ENCODE results near the gene CPA2.
"Not testable (repeated sequence)": the region's sequence is repeated elsewhere in the genome, so short reads cannot be mapped to it uniquely, and the experiment has no call there.

Gene CPA2

DNA sequence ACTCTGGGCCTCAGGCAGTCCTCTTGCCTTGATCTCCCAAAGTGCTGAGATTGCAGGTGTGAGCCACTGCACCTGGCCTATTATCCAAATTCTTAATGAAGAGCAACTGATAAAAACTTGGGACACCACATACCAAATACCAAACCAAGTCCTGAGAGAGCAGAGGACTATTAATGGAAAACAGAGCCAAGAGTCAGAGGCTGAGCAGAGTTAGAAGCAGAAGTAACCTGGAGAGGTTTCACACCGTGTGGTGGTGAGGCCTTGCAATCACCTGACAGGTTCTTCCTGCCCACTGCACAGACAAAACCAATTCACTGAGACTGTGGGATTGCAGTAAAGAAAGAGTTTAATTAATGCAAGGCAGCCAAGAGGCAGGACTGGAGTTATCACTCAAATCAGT lies 43.0 kb upstream of the CPA2 start:
- no peaks in the 10 kb centered on the region for H3K27me3 ChIP-seq (ENCODE audit: control insufficient read depth in 3 of 3, insufficient read depth in 3 of 3, low read depth in 1 of 3, low read length in 3 of 3)
- H3K4ac ChIP-seq (ENCODE audit: low read length), result no peak overlapping the region
- H3K4me2 ChIP-seq (ENCODE audit: insufficient read depth, low read length, poor library complexity, severe bottlenecking), result no peak overlapping the region
- no peak overlapping the region for H3K27ac ChIP-seq (replicated peaks; ENCODE audit: low read length)
- H2AFZ ChIP-seq (ENCODE audit: low read length), result no peak overlapping the region
- no peak overlapping the region for H2BK5ac ChIP-seq (ENCODE audit: low read length)
- H2BK12ac ChIP-seq (ENCODE audit: low read length), result no peak overlapping the region
- no peak for DNase-seq (ENCODE audit: low spot score)
- no peaks in the 10 kb centered on the region for H3K36me3 ChIP-seq (replicated peaks in 1 of 2; ENCODE audit: control insufficient read depth in 2 of 2, insufficient read depth in 2 of 2, low read length in 2 of 2)
- no CpG with 5 or more reads among the region's 1 CpG for WGBS, 2 donors (ENCODE audit: extremely low coverage in 2 of 2, insufficient read length in 2 of 2, insufficient replicate concordance in 1 of 2)
- peak overlapping the region; percentile 35 for H3K9ac ChIP-seq (ENCODE audit: low read depth, low read length, poor library complexity)
- H3K4me1 ChIP-seq (ENCODE audit: control insufficient read depth in 2 of 2, insufficient read depth in 1 of 2, low read depth in 1 of 2, low read length in 2 of 2), result peaks cover 0 to under 1% of the 10 kb centered on the region in 2 donors
- H2BK120ac ChIP-seq (ENCODE audit: low read depth, low read length), result no peak overlapping the region
- H3K18ac ChIP-seq (ENCODE audit: low read length), result no peak overlapping the region
- H3K23ac ChIP-seq (ENCODE audit: low read depth, low read length, poor library complexity), result no peak overlapping the region
- no peak overlapping the region for H4K91ac ChIP-seq (ENCODE audit: low read depth, low read length, poor library complexity)
- no peaks in the 10 kb centered on the region for H3K79me1 ChIP-seq (ENCODE audit: low read depth, low read length)
- no peak overlapping the region for H3K4me3 ChIP-seq (ENCODE audit: low read length in 2 of 2)
- no peak overlapping the region for H2BK15ac ChIP-seq (ENCODE audit: low read length)
- H4K8ac ChIP-seq (ENCODE audit: low read depth, low read length), result no peak overlapping the region
- peak overlapping the region; percentile 6 for H2AK5ac ChIP-seq (ENCODE audit: low read depth, low read length)
- no peak overlapping the region for H3K14ac ChIP-seq (ENCODE audit: low read length)
- peaks cover 3 to 5% of the 10 kb centered on the region in 2 donors for H3K9me3 ChIP-seq (replicated peaks in 1 of 2; ENCODE audit: control insufficient read depth in 2 of 2, insufficient read depth in 1 of 2, low read depth in 1 of 2, low read length in 2 of 2)

DNA sequence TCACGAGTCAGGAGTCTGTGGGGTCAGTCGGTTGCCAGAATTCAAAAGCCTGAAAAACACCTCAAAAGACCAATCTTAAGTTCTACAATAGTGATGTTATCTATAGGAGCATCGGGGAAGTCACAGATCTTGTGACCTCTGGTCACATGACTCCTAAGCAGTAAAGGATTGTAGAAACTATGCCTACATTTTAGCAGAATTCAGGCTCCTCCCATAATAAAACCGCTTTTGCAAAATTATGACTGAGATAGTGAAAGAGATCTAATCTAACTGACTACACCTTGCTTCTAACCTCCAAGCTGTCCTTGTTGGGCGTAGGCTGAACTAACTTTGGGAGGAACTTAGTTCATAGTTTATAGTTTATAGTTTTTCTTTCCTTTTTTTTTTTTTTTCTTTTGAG lies 42.5 kb upstream of the CPA2 start:
- Histone ChIP-seq H4K91ac (ENCODE audit: low read depth, low read length, poor library complexity) (no peak overlapping the region), H3K23ac (ENCODE audit: low read depth, low read length, poor library complexity) (no peak overlapping the region), H2AK5ac (ENCODE audit: low read depth, low read length) (no peak overlapping the region), H3K79me1 (ENCODE audit: low read depth, low read length) (no peaks in the 10 kb centered on the region), H4K8ac (ENCODE audit: low read depth, low read length) (no peak overlapping the region), H2BK5ac (ENCODE audit: low read length) (no peak overlapping the region), H3K14ac (ENCODE audit: low read length) (no peak overlapping the region), H2BK120ac (ENCODE audit: low read depth, low read length) (no peak overlapping the region), H3K9ac (ENCODE audit: low read depth, low read length, poor library complexity) (no peak overlapping the region), H3K27ac (replicated peaks; ENCODE audit: low read length) (no peak overlapping the region), H3K4ac (ENCODE audit: low read length) (no peak overlapping the region), H3K36me3 (replicated peaks in 1 of 2; ENCODE audit: control insufficient read depth in 2 of 2, insufficient read depth in 2 of 2, low read length in 2 of 2) (no peaks in the 10 kb centered on the region), H2BK12ac (ENCODE audit: low read length) (no peak overlapping the region), H3K4me3 (ENCODE audit: low read length in 2 of 2) (no peak overlapping the region), H3K27me3 (ENCODE audit: control insufficient read depth in 3 of 3, insufficient read depth in 3 of 3, low read depth in 1 of 3, low read length in 3 of 3) (no peaks in the 10 kb centered on the region), H2BK15ac (ENCODE audit: low read length) (no peak overlapping the region), H3K4me1 (ENCODE audit: control insufficient read depth in 2 of 2, insufficient read depth in 1 of 2, low read depth in 1 of 2, low read length in 2 of 2) (peaks cover 2 to 6% of the 10 kb centered on the region in 2 donors), H3K9me3 (replicated peaks in 1 of 2; ENCODE audit: control insufficient read depth in 2 of 2, insufficient read depth in 1 of 2, low read depth in 1 of 2, low read length in 2 of 2) (peaks cover 3 to 5% of the 10 kb centered on the region in 2 donors), H2AFZ (ENCODE audit: low read length) (no peak overlapping the region), H3K4me2 (ENCODE audit: insufficient read depth, low read length, poor library complexity, severe bottlenecking) (no peak overlapping the region), H3K18ac (ENCODE audit: low read length) (no peak overlapping the region)
- WGBS, 2 donors (ENCODE audit: extremely low coverage in 2 of 2, insufficient read length in 2 of 2, insufficient replicate concordance in 1 of 2), result no CpG with 5 or more reads among the region's 5 CpGs
- no peak for DNase-seq (ENCODE audit: low spot score)

- not testable (repeated sequence) for DNase-seq (ENCODE audit: low spot score); H3K4ac ChIP-seq (ENCODE audit: low read length); H3K4me1 ChIP-seq (ENCODE audit: control insufficient read depth in 2 of 2, insufficient read depth in 1 of 2, low read depth in 1 of 2, low read length in 2 of 2); H3K9me3 ChIP-seq (replicated peaks in 1 of 2; ENCODE audit: control insufficient read depth in 2 of 2, insufficient read depth in 1 of 2, low read depth in 1 of 2, low read length in 2 of 2); H2BK15ac ChIP-seq (ENCODE audit: low read length); H4K91ac ChIP-seq (ENCODE audit: low read depth, low read length, poor library complexity); H3K27ac ChIP-seq (replicated peaks; ENCODE audit: low read length); H4K8ac ChIP-seq (ENCODE audit: low read depth, low read length); H2AFZ ChIP-seq (ENCODE audit: low read length); H3K14ac ChIP-seq (ENCODE audit: low read length); H3K27me3 ChIP-seq (ENCODE audit: control insufficient read depth in 3 of 3, insufficient read depth in 3 of 3, low read depth in 1 of 3, low read length in 3 of 3); H3K23ac ChIP-seq (ENCODE audit: low read depth, low read length, poor library complexity); H2BK12ac ChIP-seq (ENCODE audit: low read length); H3K4me2 ChIP-seq (ENCODE audit: insufficient read depth, low read length, poor library complexity, severe bottlenecking); H3K4me3 ChIP-seq (ENCODE audit: low read length in 2 of 2); H2BK120ac ChIP-seq (ENCODE audit: low read depth, low read length); H2AK5ac ChIP-seq (ENCODE audit: low read depth, low read length); H3K9ac ChIP-seq (ENCODE audit: low read depth, low read length, poor library complexity); H3K18ac ChIP-seq (ENCODE audit: low read length); H2BK5ac ChIP-seq (ENCODE audit: low read length); H3K36me3 ChIP-seq (replicated peaks in 1 of 2; ENCODE audit: control insufficient read depth in 2 of 2, insufficient read depth in 2 of 2, low read length in 2 of 2); H3K79me1 ChIP-seq (ENCODE audit: low read depth, low read length)
- WGBS, 2 donors (ENCODE audit: extremely low coverage in 2 of 2, insufficient read length in 2 of 2, insufficient replicate concordance in 1 of 2), result no CpG with 5 or more reads among the region's 3 CpGs
Measured at GRCh38 chr7:130224923-130225322, 41.7 kb upstream of the CPA2 start.

DNA sequence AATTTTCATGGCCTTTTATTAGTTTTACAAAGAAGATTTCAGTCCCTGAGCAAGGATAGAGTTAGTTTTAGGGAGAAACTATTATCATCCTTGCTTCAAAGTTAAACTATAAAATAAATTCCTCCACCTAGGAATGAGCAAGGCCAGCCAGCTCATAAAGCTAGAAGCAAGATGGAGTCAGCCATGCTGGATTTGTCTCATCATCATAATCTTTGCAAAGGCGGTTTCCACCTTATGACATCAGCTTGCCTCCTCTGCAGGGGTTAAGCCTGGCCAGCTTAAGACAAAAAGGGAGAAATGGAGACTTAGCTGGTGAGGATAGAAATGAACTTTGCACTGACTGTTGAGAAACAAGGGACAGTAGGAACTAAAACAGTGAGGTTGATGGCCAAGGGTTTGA lies 40.3 kb upstream of the CPA2 start:
- Histone ChIP-seq H3K4me2 (ENCODE audit: insufficient read depth, low read length, poor library complexity, severe bottlenecking) (no peak overlapping the region), H3K4ac (ENCODE audit: low read length) (no peak overlapping the region), H3K79me1 (ENCODE audit: low read depth, low read length) (no peaks in the 10 kb centered on the region), H4K8ac (ENCODE audit: low read depth, low read length) (no peak overlapping the region), H3K23ac (ENCODE audit: low read depth, low read length, poor library complexity) (no peak overlapping the region), H2BK15ac (ENCODE audit: low read length) (no peak overlapping the region), H3K14ac (ENCODE audit: low read length) (no peak overlapping the region), H2BK12ac (ENCODE audit: low read length) (no peak overlapping the region), H2BK5ac (ENCODE audit: low read length) (no peak overlapping the region), H2AK5ac (ENCODE audit: low read depth, low read length) (no peak overlapping the region), H2BK120ac (ENCODE audit: low read depth, low read length) (no peak overlapping the region), H3K4me3 (ENCODE audit: low read length in 2 of 2) (no peak overlapping the region), H3K9me3 (replicated peaks in 1 of 2; ENCODE audit: control insufficient read depth in 2 of 2, insufficient read depth in 1 of 2, low read depth in 1 of 2, low read length in 2 of 2) (peaks cover 5 to 6% of the 10 kb centered on the region in 2 donors), H2AFZ (ENCODE audit: low read length) (peak overlapping the region; percentile 26), H4K91ac (ENCODE audit: low read depth, low read length, poor library complexity) (no peak overlapping the region), H3K27me3 (ENCODE audit: control insufficient read depth in 3 of 3, insufficient read depth in 3 of 3, low read depth in 1 of 3, low read length in 3 of 3) (no peaks in the 10 kb centered on the region), H3K18ac (ENCODE audit: low read length) (no peak overlapping the region), H3K9ac (ENCODE audit: low read depth, low read length, poor library complexity) (no peak overlapping the region), H3K4me1 (ENCODE audit: control insufficient read depth in 2 of 2, insufficient read depth in 1 of 2, low read depth in 1 of 2, low read length in 2 of 2) (peaks cover 6 to 7% of the 10 kb centered on the region in 2 donors), H3K36me3 (replicated peaks in 1 of 2; ENCODE audit: control insufficient read depth in 2 of 2, insufficient read depth in 2 of 2, low read length in 2 of 2) (no peaks in the 10 kb centered on the region), H3K27ac (replicated peaks; ENCODE audit: low read length) (no peak overlapping the region)
- WGBS, 2 donors (ENCODE audit: extremely low coverage in 2 of 2, insufficient read length in 2 of 2, insufficient replicate concordance in 1 of 2), result no CpG with 5 or more reads among the region's 1 CpG
- no peak for DNase-seq (ENCODE audit: low spot score)
